Vagina (tissue), 2 donors: Measurements from ENCODE around the gene IL17RA. TPM values are rescaled to one million over a fixed set of nuclear protein-coding genes. Genes with fewer than 3 reads are reported as not detected.
A peak's percentile ranks its signal among the peaks of the same experiment; 100 is the strongest.

Source experiments
- DNase-seq, 2 donors: peaks; one replicate each; pipeline ENCODE4 v3.0.0-alpha.2; 2017; ENCODE audit errors: extremely low spot score in 2 of 2
- H3K27ac ChIP-seq: fragments of 200-600 bp; sonication (generic); one replicate; pipeline ENCODE4 v1.5.1; 2019
- H3K27me3 ChIP-seq: fragments of 200-600 bp; sonication (generic); one replicate; pipeline ENCODE4 v1.5.1; 2019
- H3K36me3 ChIP-seq, 2 donors: fragments of 200-600 bp; sonication (generic); one replicate each; pipeline ENCODE4 v1.5.1; 2017 to 2019
- H3K4me1 ChIP-seq: fragments of 200-600 bp; sonication (generic); one replicate; pipeline ENCODE4 v1.5.1; 2019
- H3K4me3 ChIP-seq, 2 donors: fragments of 200-600 bp; sonication (generic); 1 replicate in 1 of 2; 2 replicates in 1 of 2; pipeline ENCODE4 v1.5.1; 2016 to 2019
- H3K9me3 ChIP-seq: fragments of 200-600 bp; sonication (generic); one replicate; pipeline ENCODE4 v1.5.1; 2019
- CTCF ChIP-seq, 3 experiments: fragments of 450-650 bp in 2 of 3; fragments of 200-600 bp in 1 of 3; sonication (generic) in 1 of 3; IDR thresholded peaks; one replicate each; pipeline ENCODE4 v1.5.1; 2017 to 2019; ENCODE audit warnings: antibody characterized with exemption in 3 of 3, mild to moderate bottlenecking in 2 of 3, moderate library complexity in 2 of 3
- POLR2A ChIP-seq, 2 donors: fragments of 450-650 bp; IDR thresholded peaks; one replicate each; pipeline ENCODE4 v1.6.1; 2017; ENCODE audit warnings: antibody characterized with exemption in 2 of 2, mild to moderate bottlenecking in 2 of 2, moderate library complexity in 2 of 2
- POLR2AphosphoS5 ChIP-seq, 2 donors: sonication (generic); formaldehyde crosslinking; IDR thresholded peaks; one replicate each; pipeline ENCODE4 v1.9.0; 2017; ENCODE audit warnings: antibody characterized with exemption in 2 of 2, mild to moderate bottlenecking in 2 of 2, low read depth in 1 of 2; ENCODE audit not compliant: insufficient read depth in 1 of 2
- intact Hi-C: fragments of 100-400 bp; cut with DNase I; formaldehyde crosslinking; loops from one replicate; pipeline ENCODE4 v1.15.1; 2023
- total RNA-seq: library from RNA; depleted of rRNA; stranded (reverse); fragments of >200 nt; gene quantifications from one replicate; pipeline ENCODE4 v1.2.3, GENCODE V29; 2016

The IL17RA gene
- total RNA-seq, 1 donor from 2014 or later = 13.3 TPM

DNA sequence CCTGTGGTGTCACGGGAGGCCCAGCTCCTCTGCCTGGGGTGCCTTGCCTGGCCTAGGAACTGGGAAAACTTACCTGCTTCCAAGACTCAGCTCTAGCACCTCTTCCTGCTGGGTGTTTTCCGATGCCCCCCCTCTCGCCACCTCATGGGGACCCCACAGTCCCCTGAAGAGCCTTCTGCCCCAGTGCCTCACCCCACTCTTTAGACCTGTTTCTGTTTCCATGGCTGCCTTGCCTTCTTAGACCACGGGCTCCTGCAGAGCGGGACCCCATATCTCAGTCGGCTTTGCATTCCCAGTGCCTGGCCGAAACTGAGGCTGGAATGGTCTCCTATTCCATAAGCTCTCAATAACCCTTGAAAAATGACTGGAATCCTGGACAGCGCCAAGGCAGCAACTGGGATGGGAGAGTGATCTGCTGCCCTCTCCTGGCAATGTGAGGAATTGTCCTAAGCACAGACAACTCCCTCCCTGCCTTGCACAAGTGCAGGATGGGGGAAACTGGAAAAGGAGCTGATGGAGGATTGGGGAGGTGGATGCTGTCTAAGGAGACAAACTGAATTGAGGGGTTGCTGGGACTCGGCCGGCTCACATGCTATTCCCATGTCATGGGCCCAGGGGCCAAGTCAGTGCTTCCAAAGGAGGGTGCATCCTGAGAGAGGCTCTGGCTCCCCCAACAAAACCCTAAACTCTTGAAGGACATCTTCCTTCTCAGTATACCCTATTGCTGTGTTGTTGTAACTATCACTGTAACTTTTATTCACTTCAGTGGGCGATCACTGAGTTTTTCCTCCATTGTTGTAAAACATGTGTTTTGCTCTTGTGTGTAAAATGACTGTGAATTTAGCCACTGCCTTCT lies 26.6 kb upstream of the IL17RA start:
- intact Hi-C loops = no loop called here
- Histone ChIP-seq H3K4me3 (no peak overlapping the region), H3K9me3 (no peaks in the 10 kb centered on the region), H3K4me1 (no peaks in the 10 kb centered on the region), H3K36me3 (no peaks in the 10 kb centered on the region), H3K27me3 (no peaks in the 10 kb centered on the region), H3K27ac (no peak overlapping the region)
- peak; percentile 40 to 69 (median 53) for TF ChIP-seq CTCF (IDR thresholded peaks at IDR 0.05)
- TF ChIP-seq POLR2A (IDR thresholded peaks at IDR 0.05) = no peak
- DNase-seq = no peak

- Histone ChIP-seq H3K27ac (no peak overlapping the region), H3K27me3 (no peaks in the 10 kb centered on the region), H3K4me1 (no peaks in the 10 kb centered on the region), H3K36me3 (no peaks in the 10 kb centered on the region), H3K9me3 (no peaks in the 10 kb centered on the region), H3K4me3 (no peak overlapping the region)
- DNase-seq = no peak
- intact Hi-C loops = no loop called here
- TF ChIP-seq POLR2AphosphoS5 (IDR thresholded peaks at IDR 0.05; ENCODE audit: insufficient read depth in 1 of 2, low read depth in 1 of 2) = no peak
- no peak for TF ChIP-seq CTCF (IDR thresholded peaks at IDR 0.05)
These were observed 24.7 kb upstream of the IL17RA start for GRCh38 chr22:17060126-17060525.

DNA sequence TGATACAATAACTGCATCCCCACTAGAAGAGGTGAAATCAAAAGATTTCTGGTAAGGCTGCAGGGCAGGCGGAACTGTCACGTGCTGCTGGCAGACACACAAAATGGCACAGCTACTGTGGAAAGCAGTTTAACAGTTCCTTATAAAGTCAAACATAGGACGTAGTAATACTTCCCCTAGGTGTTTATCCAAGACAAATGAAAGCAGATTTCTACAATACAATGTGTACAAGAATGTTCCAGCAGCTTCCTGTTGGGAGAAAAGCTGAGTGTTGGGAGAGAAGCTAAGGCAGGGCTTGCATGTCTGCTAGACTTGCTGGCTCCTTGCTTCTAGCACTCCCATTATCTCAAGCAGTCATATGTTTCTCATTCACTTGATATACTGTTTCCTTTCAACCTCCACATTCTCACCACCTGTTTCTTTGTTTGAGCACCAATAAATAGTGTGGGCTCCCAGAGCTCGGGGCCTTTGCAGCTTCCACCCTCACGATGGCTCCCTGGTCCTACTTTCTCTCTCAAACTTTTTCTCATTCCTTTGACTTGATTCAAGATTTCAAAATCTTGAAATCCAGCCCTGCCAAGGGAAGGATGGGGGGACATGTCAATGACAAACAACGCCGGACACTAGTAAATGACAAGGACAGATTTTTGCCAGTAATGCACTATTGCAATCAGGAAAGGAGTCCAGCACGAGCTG lies 21.2 kb upstream of the IL17RA start:
- Histone ChIP-seq H3K9me3 (no peaks in the 10 kb centered on the region), H3K27ac (no peak overlapping the region), H3K4me3 (no peak overlapping the region), H3K4me1 (no peaks in the 10 kb centered on the region), H3K36me3 (no peaks in the 10 kb centered on the region), H3K27me3 (no peaks in the 10 kb centered on the region)
- TF ChIP-seq POLR2AphosphoS5 (IDR thresholded peaks at IDR 0.05; ENCODE audit: insufficient read depth in 1 of 2, low read depth in 1 of 2) = peak in 1 of 2 donors; percentile 85
- TF ChIP-seq POLR2A (IDR thresholded peaks at IDR 0.05) = no peak
- DNase-seq = no peak
- intact Hi-C loops = no loop called here

DNA sequence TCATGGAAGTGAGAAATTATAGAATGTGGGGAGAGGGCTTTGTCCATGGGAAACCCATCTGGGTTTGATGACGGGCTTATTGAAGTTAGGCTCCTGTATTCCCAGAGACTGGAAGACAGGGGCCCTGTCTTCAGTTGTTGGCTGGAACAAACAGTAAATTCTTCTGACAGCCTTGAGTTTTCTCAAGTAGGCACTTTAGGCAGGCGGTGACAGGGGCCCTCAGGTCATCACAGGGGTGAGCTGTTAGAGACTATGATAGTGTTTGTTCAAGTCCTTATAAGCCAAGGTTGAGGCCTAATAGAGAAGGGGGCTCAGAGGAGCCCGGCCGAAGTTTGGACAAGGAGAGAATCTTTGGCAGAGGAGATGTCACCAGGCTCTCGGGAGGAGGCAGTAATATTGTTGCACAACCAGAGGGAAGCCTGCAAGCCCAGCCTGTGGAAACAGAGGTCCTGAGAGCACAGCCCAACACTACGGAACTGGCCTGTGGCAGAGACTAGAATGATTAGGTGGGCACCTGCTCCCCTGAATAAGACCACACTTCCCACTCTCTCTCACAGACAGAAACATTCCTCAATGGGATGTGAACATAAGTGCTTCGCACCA lies 20.2 kb upstream of the IL17RA start:
- H3K4me3 ChIP-seq = no peak overlapping the region
- intact Hi-C loops = no loop called here
- H3K4me1 ChIP-seq = no peaks in the 10 kb centered on the region
- no peak for DNase-seq
- H3K9me3 ChIP-seq = no peaks in the 10 kb centered on the region
- no peaks in the 10 kb centered on the region for H3K27me3 ChIP-seq
- no peaks in the 10 kb centered on the region for H3K36me3 ChIP-seq
- TF ChIP-seq POLR2AphosphoS5 (IDR thresholded peaks at IDR 0.05; ENCODE audit: insufficient read depth in 1 of 2, low read depth in 1 of 2) (no peak), CTCF (IDR thresholded peaks at IDR 0.05) (no peak), POLR2A (IDR thresholded peaks at IDR 0.05) (no peak)
- no peak overlapping the region for H3K27ac ChIP-seq

- Histone ChIP-seq H3K4me1 (no peaks in the 10 kb centered on the region), H3K36me3 (no peaks in the 10 kb centered on the region), H3K4me3 (no peak overlapping the region), H3K27me3 (no peaks in the 10 kb centered on the region), H3K27ac (no peak overlapping the region), H3K9me3 (no peaks in the 10 kb centered on the region)
- intact Hi-C loops = no loop called here
- TF ChIP-seq CTCF (IDR thresholded peaks at IDR 0.05) (no peak), POLR2A (IDR thresholded peaks at IDR 0.05) (no peak), POLR2AphosphoS5 (IDR thresholded peaks at IDR 0.05; ENCODE audit: insufficient read depth in 1 of 2, low read depth in 1 of 2) (no peak)
- no peak for DNase-seq
These were observed 19.4 kb upstream of the IL17RA start for GRCh38 chr22:17065433-17065832.
